Measurements from ENCODE around the gene DCLK2.

GRCh38 chr4:150039274-150040127 is 38.7 kb upstream of the DCLK2 start:
- TF ChIP-seq CTCF (conservative IDR thresholded peaks at IDR 0.05; ENCODE audit: low read depth, low read length) (no peak), USF2 (IDR thresholded peaks at IDR 0.05; ENCODE audit: low read depth, low read length) (no peak), CHD1 (IDR thresholded peaks at IDR 0.05; ENCODE audit: low read depth, low read length) (no peak), POLR2A (IDR thresholded peaks at IDR 0.05; ENCODE audit: low read depth, low read length) (no peak), RCOR1 (IDR thresholded peaks at IDR 0.05; ENCODE audit: insufficient replicate concordance, low read length) (no peak), RAD21 (IDR thresholded peaks at IDR 0.05; ENCODE audit: low read length) (no peak), MAFK (IDR thresholded peaks at IDR 0.05; ENCODE audit: low read depth, low read length) (no peak), MAZ (IDR thresholded peaks at IDR 0.05; ENCODE audit: borderline replicate concordance, low read depth, low read length) (no peak), SMC3 (IDR thresholded peaks at IDR 0.05; ENCODE audit: low read depth, low read length) (no peak), ELK1 (IDR thresholded peaks at IDR 0.05; ENCODE audit: borderline replicate concordance, low read depth, low read length) (no peak), CEBPB (IDR thresholded peaks at IDR 0.05; ENCODE audit: low read depth, low read length) (no peak), BHLHE40 (IDR thresholded peaks at IDR 0.05; ENCODE audit: low read depth, low read length) (no peak)

All from IMR-90 (cell line).